Activated naive CD4-positive, alpha-beta T cell treated with anti-CD3 and anti-CD28 coated beads for 36 hours (primary cell): ENCODE results near the gene DLX6. TPM values are rescaled to one million over a fixed set of nuclear protein-coding genes. Genes with fewer than 3 reads are reported as not detected.

Source experiments
- total RNA-seq, 2 experiments: library from RNA; stranded (reverse); gene quantifications; one replicate each; pipeline ENCODE4 v1.2.3, GENCODE V29; 2021

Gene DLX6
- total RNA-seq, 2 experiments from 2014 or later = not detected

Other genes with a start within 250 kb of the DLX6 start
- not detected for gene DLX5, start 19.3 kb downstream of the DLX6 start, total RNA-seq
- gene SDHAF3, start 112.1 kb downstream of the DLX6 start, total RNA-seq = 10 to 100 TPM; 30.7 to 36.3 TPM